Measurements from ENCODE around the gene ZNF649.

Gene ZNF649

GRCh38 chr19:51903192-51903591, 1.6 kb downstream of the ZNF649 start:
- Histone ChIP-seq H3K27me3 (ENCODE audit: low read length) (no peaks in the 10 kb centered on the region), H3K9me2 (replicated peaks; ENCODE audit: insufficient read depth, low read length) (no peaks in the 10 kb centered on the region), H3K79me2 (ENCODE audit: insufficient read depth, low read length) (no peaks in the 10 kb centered on the region), H3K9ac (ENCODE audit: low read length) (no peak overlapping the region), H2AFZ (ENCODE audit: low read depth, low read length, severe bottlenecking) (no peak overlapping the region), H3K4me2 (ENCODE audit: low read depth, low read length, poor library complexity, severe bottlenecking) (no peak overlapping the region), H3K4me3 (ENCODE audit: insufficient read depth, low read length, poor library complexity, severe bottlenecking) (no peak overlapping the region), H3K36me3 (ENCODE audit: low read length) (no peaks in the 10 kb centered on the region), H3F3A (ENCODE audit: insufficient read depth) (no peaks in the 10 kb centered on the region), H3K9me3 (ENCODE audit: insufficient read depth, low read length) (0 out of 2 replicates have a peak, but pooled peaks cover 6% of the 10 kb centered on the region), H4K20me1 (ENCODE audit: low read depth, low read length) (no peaks in the 10 kb centered on the region), H3K27ac (ENCODE audit: low read depth, low read length) (no peak overlapping the region)
- TF ChIP-seq, protein P1, sequence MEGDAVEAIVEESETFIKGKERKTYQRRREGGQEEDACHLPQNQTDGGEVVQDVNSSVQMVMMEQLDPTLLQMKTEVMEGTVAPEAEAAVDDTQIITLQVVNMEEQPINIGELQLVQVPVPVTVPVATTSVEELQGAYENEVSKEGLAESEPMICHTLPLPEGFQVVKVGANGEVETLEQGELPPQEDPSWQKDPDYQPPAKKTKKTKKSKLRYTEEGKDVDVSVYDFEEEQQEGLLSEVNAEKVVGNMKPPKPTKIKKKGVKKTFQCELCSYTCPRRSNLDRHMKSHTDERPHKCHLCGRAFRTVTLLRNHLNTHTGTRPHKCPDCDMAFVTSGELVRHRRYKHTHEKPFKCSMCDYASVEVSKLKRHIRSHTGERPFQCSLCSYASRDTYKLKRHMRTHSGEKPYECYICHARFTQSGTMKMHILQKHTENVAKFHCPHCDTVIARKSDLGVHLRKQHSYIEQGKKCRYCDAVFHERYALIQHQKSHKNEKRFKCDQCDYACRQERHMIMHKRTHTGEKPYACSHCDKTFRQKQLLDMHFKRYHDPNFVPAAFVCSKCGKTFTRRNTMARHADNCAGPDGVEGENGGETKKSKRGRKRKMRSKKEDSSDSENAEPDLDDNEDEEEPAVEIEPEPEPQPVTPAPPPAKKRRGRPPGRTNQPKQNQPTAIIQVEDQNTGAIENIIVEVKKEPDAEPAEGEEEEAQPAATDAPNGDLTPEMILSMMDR (IDR thresholded peaks at IDR 0.05; ENCODE audit: insufficient read depth, low read length, poor library complexity, severe bottlenecking) = no peak
- TF ChIP-seq EZH2phosphoT487 (conservative IDR thresholded peaks at IDR 0.05; ENCODE audit: low read length) = no peak

- TF ChIP-seq EZH2phosphoT487 (conservative IDR thresholded peaks at IDR 0.05; ENCODE audit: low read length) = no peak
- TF ChIP-seq, protein P1 (IDR thresholded peaks at IDR 0.05; ENCODE audit: insufficient read depth, low read length, poor library complexity, severe bottlenecking) = no peak
- Histone ChIP-seq H3K9me2 (replicated peaks; ENCODE audit: insufficient read depth, low read length) (no peaks in the 10 kb centered on the region), H3K27ac (ENCODE audit: low read depth, low read length) (no peak overlapping the region), H3K36me3 (ENCODE audit: low read length) (no peaks in the 10 kb centered on the region), H3F3A (ENCODE audit: insufficient read depth) (no peaks in the 10 kb centered on the region), H4K20me1 (ENCODE audit: low read depth, low read length) (no peaks in the 10 kb centered on the region), H3K4me3 (ENCODE audit: insufficient read depth, low read length, poor library complexity, severe bottlenecking) (no peak overlapping the region), H3K9me3 (ENCODE audit: insufficient read depth, low read length) (0 out of 2 replicates have a peak, but pooled peaks cover 6% of the 10 kb centered on the region), H3K27me3 (ENCODE audit: low read length) (no peaks in the 10 kb centered on the region), H3K79me2 (ENCODE audit: insufficient read depth, low read length) (no peaks in the 10 kb centered on the region), H3K9ac (ENCODE audit: low read length) (no peak overlapping the region), H3K4me2 (ENCODE audit: low read depth, low read length, poor library complexity, severe bottlenecking) (no peak overlapping the region), H2AFZ (ENCODE audit: low read depth, low read length, severe bottlenecking) (no peak overlapping the region)
These were observed 3.0 kb downstream of the ZNF649 start for GRCh38 chr19:51901860-51902259.

GRCh38 chr19:51891193-51891747, 13.5 kb downstream of the ZNF649 start:
- no peak overlapping the region for H2AFZ ChIP-seq (ENCODE audit: low read depth, low read length, severe bottlenecking)
- no peaks in the 10 kb centered on the region for H3K36me3 ChIP-seq (ENCODE audit: low read length)
- H3K4me3 ChIP-seq (ENCODE audit: insufficient read depth, low read length, poor library complexity, severe bottlenecking) = no peak overlapping the region
- TF ChIP-seq EZH2phosphoT487 (conservative IDR thresholded peaks at IDR 0.05; ENCODE audit: low read length) = no peak
- TF ChIP-seq, protein P1 (IDR thresholded peaks at IDR 0.05; ENCODE audit: insufficient read depth, low read length, poor library complexity, severe bottlenecking) = no peak
- no peak overlapping the region for H3K4me2 ChIP-seq (ENCODE audit: low read depth, low read length, poor library complexity, severe bottlenecking)
- H3K27me3 ChIP-seq (ENCODE audit: low read length) = no peaks in the 10 kb centered on the region
- H3F3A ChIP-seq (ENCODE audit: insufficient read depth) = no peaks in the 10 kb centered on the region
- H3K9ac ChIP-seq (ENCODE audit: low read length) = no peak overlapping the region
- no peaks in the 10 kb centered on the region for H3K9me2 ChIP-seq (replicated peaks; ENCODE audit: insufficient read depth, low read length)
- no peaks in the 10 kb centered on the region for H3K79me2 ChIP-seq (ENCODE audit: insufficient read depth, low read length)
- H4K20me1 ChIP-seq (ENCODE audit: low read depth, low read length) = no peaks in the 10 kb centered on the region
- peaks cover 15% of the 10 kb centered on the region; the same call in 1 of the 2 replicates for H3K9me3 ChIP-seq (ENCODE audit: insufficient read depth, low read length)
- H3K27ac ChIP-seq (ENCODE audit: low read depth, low read length) = no peak overlapping the region

Data from SU-DHL-6 (cell line).